HG02588 (cell line): ENCODE measurements around the gene NR1H4.
"Not testable (repeated sequence)": the region's sequence is repeated elsewhere in the genome, so short reads cannot be mapped to it uniquely, and the experiment has no call there.

ENCODE experiments used
- ATAC-seq: cut with Tn5 transposase; IDR thresholded peaks from one replicate; pipeline ENCODE4 v1.9.1; 2021; ENCODE audit warnings: mild to moderate bottlenecking, moderate library complexity; ENCODE audit not compliant: unreplicated experiment

NR1H4 gene

DNA sequence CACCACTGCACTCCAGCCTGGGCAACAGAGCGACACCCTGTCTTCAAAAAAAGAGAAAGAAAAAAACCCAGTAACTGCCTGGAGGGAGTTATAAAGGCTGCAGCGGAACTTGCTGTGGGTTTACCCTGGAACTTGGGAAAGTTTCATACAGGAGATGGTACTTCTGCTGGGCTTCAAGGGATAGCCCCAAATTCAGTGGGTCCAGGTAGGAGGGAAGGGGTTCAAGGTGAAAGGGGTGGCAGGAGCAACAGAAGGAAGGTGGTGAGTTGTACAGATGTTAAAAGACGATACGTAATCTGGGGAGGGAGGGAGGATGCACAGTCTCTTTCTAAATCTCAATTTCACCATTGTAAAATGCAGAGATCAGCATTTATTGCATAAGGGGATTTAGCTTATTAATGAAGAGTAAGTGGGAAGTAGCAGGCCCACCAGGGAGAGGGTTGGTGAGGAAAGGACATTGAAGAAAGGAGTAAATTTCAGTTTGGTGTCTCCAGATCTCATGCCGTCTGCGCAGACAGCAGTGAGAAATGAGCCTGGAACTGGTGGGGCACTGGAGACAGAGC, 91.3 kb downstream of the NR1H4 start:
- no peak for ATAC-seq

DNA sequence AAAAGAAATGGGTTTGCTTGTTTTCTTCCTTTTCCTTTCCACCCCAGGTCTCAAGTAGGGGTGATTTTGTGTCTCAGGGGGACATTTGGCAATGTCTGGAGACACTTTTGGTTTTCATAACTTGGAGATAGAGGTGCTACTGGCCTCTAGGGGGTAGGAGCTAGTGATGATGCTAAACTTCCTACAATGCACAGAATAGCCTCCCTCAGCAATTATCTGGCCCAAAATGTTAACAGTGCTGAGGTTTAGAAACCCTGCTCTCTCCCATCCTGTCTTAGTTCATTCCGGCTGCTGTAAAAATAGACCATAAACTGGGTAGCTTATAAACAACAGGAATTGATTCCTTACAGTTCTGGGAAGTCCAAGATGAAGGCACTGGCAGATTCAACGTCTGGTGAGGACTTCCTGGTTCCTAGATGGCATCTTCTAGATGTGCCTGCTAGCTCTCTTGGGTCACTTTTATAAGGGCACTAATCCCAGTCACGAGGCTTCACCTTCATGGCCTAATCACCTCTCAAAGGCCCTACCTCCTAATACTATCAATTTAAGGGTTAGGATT, 92.4 kb downstream of the NR1H4 start:
- no peak for ATAC-seq

DNA sequence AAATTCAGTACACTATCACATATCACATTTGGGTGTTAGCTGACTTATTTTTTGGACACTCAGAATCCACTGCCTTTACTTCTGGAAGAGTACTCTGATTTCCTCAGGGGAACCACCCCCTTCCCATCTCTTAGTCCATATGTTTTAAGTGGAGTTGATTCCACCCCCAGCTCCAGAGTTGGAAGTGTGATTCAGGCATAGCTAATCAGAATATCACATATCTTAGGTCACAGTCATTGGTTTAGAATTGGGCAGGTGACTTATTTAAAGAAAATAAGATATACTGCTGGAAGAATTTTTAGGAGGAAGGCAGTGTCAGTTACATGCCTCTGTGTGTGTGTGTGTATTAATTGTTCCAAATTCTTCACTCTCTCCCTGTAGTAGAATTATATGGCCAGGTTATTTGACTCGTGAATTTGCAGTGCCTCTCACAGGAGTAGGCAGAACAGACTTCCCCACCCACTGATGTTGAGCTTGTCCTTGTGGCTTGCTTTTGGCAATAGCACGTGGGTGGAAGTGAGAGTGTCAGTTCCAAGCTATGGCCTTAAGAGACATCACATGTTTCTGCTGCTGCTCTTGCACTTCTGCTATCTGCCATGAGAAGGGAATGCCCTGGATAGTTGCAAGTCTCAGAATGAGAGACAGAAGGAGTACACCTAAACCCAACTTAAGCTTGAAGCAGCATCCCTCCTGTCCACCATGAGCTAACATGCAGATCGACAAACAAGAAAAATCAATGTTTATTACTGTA, 93.4 kb downstream of the NR1H4 start:
- ATAC-seq: peak; percentile 94

DNA sequence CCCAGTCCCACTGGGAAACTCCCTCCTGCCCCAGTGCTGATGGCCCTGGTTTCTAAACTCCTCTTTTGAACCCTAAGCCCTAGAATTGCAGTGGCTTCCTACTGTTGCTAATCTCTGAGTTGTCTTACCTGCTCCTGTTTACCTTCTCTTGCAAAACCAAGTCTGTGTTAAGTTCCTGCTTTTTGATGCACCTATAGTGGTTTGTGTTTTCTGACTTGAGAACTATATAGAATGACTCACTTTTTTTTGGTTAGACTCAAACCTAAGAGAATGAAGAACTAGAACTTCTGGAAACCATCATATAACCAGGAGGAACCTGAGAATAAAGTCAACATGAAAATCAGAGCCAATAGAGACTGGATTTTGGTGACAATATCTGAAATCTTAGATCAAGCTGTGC, 94.3 kb downstream of the NR1H4 start:
- ATAC-seq: peak; percentile 24

DNA sequence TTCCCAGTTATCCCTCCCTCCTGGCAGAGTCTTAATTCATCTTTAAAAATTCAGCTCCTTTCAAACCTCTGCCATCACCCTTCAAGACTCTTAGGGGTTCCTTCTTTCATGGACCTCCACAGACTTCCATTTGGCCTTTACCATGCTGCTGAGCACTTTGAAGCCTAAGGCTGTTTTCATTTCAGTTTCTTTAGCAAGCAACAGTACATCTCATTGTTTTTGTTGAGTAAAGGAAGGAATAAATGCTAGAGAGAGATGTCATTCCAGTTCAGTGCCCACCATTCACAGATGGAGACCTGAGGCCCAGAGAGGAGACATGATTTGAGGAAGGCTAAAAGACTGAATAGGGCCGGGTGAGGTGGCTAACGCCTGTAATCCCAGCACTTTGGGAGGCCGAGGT, 98.5 kb downstream of the NR1H4 start:
- ATAC-seq: no peak

DNA sequence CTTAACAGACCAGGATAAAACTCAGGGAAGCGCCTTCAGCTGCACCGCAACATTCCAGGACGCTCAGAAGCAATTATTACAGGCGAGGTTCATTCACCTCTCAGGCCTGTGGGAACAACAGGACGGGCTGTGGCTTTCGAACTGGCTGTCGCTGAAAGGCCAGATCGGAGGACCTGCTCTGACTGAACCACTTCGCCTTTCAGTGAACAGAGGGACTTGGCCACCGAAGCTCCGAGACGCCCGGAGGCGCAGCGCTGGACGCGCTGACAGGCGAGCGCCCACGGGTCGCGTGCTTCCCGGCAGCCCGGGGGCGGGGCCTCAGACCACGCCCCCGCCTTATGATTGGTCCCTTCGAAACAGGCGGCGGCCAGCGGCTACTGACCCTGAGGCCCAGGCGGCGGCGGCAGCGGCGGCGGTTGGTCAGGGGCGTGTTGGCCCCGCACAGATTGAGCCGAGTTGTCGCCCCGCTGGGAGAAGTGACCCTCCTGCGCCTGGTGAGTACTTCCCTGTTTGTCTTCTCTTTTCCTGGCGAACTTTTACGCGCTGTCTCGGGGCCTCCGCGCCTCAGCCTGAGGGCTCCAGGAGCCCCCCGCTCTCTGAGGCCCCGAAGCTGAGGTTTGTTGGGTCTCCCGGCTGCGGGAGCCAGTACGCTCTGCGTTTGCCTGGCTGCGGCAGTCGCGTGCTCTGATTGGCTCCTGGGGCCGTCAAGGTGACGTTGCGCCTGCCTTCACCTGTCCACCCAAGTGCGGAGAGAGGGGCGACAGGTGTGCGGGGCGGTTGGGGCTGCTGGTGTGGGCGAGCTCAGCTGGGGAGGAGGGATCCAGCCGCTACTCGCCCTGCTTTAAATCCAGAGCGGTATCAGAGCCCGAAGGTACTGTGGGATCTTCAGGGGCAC, 99.9 kb downstream of the NR1H4 start, which contains the start of gene GAS2L3:
TSS of gene GAS2L3 (plus strand) at position 393 of the 895 bp plus-strand sequence. CDS start 21,221 bp downstream, outside the sequence.
- peak; percentile 98 for ATAC-seq

DNA sequence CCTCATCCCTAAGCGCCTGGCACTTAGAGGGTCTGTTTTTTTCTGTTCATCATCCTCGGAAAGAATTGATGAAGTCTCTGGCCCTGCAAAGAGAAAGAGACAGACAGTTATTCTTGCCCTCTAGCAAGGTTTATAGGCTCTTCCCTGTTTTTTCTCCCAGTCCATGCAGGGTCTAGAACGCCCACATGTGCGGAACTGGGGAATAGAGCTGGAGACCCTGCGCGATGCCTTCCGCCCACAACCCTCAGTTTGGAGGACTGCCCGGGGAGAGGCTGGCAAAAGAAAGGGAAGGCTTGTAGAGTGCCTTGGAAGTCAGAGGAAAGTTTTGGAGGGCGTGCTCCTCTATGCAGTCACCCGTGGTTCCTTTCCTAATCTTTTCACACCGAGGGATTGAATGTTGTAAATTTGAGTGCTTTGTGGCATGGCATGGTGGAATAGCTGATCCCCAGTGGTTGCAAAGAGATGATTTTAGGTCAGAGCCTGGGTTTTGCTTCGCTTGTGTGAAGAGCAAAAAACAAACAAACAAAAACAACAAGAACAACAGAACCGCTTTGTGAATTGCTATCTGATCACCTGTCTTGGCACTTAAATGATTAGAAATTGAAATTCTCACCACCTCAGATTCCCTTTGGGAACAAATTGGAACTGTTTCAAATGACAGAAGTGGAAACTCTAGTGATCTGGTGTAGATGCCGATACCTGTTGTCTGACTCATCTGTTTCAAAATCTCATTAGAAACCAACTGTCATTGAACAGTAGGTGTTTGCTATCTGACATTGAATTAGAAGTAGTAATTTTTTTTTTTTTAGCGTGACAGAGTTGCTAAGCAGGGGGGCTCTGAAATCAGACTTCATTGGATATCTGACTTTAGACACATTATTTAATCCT, 100.8 kb downstream of the NR1H4 start:
- ATAC-seq: no peak

DNA sequence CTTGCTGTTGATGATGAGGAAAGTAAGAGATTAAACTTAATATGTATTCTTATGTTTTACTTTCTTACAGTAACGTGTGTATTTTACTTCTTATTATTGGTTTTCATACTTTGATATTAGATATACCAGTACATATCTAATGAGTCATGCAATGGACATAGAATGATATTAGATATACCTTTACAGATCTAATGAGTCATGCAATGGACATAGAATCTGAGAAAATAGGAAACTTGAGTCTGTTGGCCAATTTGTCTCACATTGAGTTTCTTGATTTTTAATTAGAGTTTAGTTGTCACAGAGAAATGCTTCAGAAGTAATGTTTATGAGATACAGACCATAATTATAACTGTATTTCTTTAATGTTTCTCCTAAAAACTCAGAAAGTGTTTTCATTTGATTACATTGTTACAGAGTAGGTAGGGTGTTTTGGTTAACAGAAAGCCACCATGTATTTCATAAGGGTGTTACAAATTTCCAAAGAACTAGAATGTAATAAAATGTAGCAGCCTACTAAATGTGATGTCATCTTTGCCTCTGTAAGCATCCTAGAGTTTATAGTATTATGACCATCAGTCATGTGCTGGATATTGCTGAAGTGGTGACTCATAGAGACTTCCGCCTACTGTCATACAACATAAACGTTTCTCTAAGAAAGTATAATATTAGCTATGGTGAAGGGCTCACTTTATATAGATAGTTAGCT, 102.8 kb downstream of the NR1H4 start:
- no peak for ATAC-seq

DNA sequence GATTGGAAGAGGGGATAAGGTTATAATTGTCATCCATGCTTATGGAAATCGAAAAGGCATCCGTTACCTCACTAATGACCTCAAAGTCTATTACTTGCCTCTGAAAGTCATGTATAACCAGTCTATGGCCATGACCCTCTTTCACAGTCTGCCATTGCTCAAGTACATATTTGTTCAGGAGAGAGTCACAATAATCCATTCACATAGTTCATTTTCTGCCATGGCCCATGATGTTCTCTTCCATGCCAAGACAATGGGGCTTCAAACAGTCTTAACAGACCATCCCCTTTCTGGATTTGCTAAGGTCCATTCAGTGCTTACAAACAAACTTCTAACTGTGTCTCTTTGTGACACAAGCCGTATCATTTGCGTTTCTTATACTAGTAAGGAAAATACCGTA, 105.3 kb downstream of the NR1H4 start:
- no peak for ATAC-seq

DNA sequence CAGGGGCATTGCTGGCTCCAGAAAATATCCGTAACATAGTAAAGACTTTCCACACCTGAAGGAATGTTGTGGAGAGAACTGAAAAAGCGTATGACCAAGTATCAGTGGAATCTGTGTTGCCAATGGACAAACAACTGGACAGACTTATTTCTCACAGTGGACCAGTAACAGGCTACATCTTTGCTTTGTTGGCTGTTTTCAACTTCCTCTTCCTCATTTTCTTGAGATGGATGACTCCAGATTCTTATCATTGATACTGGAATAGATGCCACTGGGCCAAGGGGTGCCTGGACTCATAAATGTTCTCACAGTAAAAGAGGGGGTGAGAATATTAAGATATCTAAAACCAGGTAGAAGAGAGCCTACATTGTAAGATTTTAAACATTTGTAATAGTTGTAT, 106.2 kb downstream of the NR1H4 start:
- no peak for ATAC-seq

DNA sequence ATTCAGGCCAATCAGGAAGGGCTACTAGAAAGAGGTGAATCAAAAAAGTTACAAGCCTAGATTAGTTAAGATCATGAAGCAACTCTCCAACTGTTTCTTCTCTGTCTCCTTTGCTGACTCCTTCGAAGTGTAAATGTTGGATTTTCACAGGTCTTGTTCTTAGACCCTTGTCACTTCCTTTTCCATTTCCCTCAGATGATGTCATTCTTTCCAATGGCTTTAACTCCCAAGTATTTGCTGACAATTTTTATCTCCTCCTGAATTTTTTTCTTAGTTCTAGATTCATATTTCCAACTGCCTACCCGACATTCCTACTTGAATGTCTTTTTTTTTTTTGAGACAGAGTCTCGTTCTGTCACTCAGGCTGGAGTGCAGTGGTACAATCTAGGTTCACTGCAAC, 110.6 kb downstream of the NR1H4 start:
- no peak for ATAC-seq

DNA sequence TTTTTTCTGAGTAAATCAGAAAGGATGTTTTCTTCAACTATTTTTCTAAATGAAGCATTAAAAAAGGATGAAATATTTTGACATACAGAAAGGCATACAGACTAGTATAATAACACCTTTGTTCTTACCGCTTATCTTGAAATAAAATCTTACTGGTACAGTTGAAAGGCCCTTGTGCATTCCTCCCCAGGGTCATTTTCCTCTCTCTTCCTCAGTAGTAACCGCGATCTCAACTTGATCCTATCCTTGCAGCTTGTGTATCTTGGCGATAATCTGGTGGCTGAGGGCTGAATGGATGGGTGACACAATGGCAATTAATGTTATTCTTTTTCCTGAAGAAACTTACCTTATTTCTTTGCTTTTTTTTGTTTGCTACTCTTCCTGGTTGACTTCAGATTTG, 118.3 kb downstream of the NR1H4 start:
- ATAC-seq: no peak

DNA sequence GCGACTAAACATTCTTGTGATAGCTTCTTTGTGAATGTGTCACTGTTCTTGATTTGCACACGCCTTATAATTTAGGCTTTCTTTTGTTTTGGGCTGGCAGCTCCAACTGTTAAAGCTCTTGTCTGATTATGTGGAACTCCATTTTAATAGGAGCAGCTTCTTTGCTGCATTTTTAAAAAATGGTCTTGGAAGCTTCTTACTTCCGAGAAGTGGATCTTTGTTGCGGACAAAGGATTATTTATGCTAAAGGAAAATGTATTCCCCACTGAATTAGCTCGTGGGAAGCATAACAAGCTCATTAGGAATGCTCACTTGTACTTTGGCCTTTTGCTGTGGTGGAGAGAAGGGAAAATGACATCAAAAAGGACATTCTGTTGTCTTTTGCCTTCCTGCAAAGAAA, 119.8 kb downstream of the NR1H4 start:
- ATAC-seq: no peak

DNA sequence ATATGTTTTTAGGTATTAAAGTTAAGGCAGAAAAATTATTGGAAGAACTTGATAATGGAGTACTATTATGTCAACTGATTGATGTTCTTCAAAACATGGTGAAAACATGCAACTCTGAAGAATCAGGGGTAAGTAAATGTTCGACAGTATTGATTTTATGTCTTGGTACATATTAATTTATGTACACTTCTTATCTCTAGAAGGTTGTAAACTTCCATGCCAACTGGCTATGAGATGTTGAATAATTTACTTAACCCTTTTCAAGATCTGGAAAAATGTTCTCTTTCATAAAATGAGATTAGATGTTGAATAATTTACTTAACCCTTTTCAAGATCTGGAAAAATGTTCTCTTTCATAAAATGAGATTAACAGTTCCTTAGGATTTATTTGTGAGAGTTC, 128.0 kb downstream of the NR1H4 start:
- no peak for ATAC-seq

DNA sequence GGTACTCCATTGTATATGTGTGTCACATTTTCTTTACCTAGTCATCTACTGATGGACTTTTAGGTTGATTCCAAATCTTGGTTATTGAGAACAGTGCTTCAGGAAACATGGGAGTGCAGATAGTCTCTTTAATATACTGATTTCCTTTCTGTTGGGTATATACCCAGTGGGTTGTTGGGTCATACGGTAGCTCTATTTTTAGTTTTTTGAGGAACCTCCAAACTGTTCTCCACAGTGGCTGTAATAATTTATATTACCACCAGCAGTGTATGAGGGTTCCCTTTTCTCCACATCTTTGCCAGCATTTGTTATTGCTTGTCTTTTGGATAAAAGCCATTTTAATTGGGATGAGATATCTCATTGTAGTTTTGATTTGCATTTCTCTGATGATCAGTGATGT, 129.3 kb downstream of the NR1H4 start:
- ATAC-seq: not testable (repeated sequence)

DNA sequence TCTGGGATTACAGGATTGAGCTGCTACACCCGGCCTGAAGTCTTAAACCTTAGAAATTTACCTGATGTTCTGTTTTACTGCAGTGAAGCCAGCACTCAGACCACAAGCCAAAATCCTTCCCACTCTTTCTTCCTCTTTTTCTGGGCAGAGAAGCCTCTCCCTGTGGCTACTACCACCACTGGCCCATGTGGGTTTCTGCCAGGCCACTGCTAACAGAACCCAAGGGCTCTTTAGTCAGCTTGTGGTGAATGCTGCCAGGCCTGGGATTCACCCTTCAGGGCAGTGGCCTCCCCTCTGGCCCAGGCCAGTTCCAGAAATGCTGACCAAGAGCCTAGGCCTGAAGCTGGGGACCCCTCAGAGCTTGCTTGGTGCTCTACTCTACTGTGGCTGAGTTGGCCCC, 135.1 kb downstream of the NR1H4 start:
- no peak for ATAC-seq

DNA sequence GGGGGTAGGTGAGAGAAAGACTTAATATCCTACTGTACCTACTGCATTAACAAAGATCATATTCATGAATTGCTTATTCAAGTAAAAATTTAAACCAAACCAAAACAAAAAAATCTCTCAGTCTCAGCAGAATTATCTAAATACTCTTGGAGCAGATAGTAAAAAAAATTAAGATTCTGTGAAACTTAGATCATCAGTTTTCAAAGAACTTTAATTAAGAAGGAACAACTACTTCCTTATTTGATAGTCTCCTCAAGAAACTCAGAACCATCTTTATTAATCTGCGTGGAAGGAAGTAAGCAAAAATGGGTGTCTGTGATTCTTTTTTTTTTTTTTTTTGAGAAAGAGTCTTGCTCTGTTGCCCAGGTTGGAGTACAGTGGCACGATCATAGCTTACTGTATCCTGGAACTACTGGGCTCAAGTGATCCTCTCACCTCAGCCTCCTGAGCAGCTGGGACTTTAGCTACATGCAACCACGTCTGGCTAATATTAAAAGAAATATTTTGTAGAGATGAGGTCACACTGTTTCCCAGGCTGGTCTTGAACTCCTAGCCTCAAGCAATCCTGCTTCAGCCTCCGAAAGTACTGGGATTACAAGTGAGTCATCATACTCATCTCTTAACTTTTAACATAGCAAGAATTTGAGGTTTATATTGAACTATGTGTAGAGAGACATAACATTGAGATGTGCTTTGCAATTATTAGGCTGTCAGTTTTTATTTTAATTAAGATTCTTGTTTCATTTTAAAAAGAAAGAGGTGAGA, 137.2 kb downstream of the NR1H4 start:
- no peak for ATAC-seq

DNA sequence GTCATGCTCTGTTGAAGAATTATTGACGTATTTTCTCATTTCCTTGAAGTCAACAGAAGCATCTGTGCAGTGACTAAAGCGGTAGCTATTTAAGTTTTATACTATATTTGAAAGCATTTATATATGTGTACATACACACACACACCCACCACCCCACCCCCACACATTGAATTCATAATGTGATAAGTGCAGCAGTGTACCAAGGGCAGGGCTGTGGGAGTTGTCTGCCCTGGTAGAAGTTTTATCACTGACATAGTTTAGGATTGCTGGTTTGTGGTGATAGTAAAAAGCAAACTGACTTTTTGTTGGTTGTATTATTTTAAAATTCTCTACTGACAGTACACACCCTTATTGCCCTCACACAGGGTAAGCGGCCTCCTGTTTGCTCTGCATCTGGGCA, 138.9 kb downstream of the NR1H4 start:
- no peak for ATAC-seq
